ENCODE measurements around the gene ZNF423. TPM values are rescaled to one million over a fixed set of nuclear protein-coding genes. Genes with fewer than 3 reads are reported as not detected.

Gene ZNF423
- total and polyA plus RNA-seq, 2 of the 13 experiments (the other 11 are each of a cell fraction or from before 2014, with no cell fraction given), result 0.07 to 0.31 TPM

DNA sequence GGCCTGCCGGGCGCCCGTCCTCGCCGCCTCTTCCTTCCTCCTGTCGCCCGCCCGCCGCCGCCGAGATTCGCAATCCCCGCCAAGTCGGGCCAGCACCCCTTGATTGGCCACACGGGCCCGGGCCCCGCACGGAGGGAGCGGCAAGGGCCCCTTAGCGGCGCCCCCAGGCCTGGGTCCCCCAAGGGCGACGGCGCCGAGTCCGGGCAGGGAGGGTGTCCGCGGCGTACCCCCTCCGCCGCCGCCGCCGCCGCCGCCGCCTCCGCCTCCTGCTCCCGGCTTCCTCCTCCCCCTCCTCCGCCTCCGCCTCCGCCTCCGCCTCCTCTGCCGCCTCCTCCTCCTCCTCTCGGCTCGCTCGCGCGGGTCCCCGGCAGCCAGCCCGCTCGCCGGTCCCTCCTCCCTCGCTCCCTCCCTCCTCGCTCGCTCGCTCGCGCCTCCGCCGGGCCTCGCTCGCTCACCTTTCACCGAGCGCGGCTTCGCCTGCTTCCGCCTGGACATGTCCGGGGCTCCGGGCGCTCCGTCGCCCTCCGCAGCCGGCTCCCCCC, 561 bp downstream of the ZNF423 start (continued):
- no peak for TF ChIP-seq ZNF564 (CRISPR knock-in tag; IDR thresholded peaks at IDR 0.05)
- TF ChIP-seq MXD4 (CRISPR knock-in tag; IDR thresholded peaks at IDR 0.05), result no peak
- no peak for TF ChIP-seq ZNF768 (CRISPR knock-in tag; IDR thresholded peaks at IDR 0.05)
- TF ChIP-seq, protein P1, sequence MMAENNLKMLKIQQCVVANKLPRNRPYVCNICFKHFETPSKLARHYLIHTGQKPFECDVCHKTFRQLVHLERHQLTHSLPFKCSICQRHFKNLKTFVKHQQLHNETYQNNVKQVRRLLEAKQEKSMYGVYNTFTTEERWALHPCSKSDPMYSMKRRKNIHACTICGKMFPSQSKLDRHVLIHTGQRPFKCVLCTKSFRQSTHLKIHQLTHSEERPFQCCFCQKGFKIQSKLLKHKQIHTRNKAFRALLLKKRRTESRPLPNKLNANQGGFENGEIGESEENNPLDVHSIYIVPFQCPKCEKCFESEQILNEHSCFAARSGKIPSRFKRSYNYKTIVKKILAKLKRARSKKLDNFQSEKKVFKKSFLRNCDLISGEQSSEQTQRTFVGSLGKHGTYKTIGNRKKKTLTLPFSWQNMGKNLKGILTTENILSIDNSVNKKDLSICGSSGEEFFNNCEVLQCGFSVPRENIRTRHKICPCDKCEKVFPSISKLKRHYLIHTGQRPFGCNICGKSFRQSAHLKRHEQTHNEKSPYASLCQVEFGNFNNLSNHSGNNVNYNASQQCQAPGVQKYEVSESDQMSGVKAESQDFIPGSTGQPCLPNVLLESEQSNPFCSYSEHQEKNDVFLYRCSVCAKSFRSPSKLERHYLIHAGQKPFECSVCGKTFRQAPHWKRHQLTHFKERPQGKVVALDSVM (CRISPR knock-in tag; IDR thresholded peaks at IDR 0.05), result peak; percentile 45; the same call in 1 of the 2 replicates
- 0 out of 2 replicates have a peak, but pooled peaks have one; percentile 19 for TF ChIP-seq MYC (CRISPR knock-in tag; IDR thresholded peaks at IDR 0.05; ENCODE audit: borderline replicate concordance)
- TF ChIP-seq HNRNPLL (IDR thresholded peaks at IDR 0.05; ENCODE audit: low read depth, low read length, poor library complexity, severe bottlenecking), result no peak
- no peak for TF ChIP-seq MLLT10 (CRISPR knock-in tag; IDR thresholded peaks at IDR 0.05)
- 0 out of 2 replicates have a peak, but pooled peaks have one; percentile 39 for TF ChIP-seq RNF2 (conservative IDR thresholded peaks at IDR 0.05; ENCODE audit: low read depth)
- TF ChIP-seq FOXC1 (CRISPR knock-in tag; IDR thresholded peaks at IDR 0.05; ENCODE audit: borderline replicate concordance), result 0 out of 2 replicates have a peak, but pooled peaks have one; percentile 72
- no peak for TF ChIP-seq ZNF782 (CRISPR knock-in tag; IDR thresholded peaks at IDR 0.05; ENCODE audit: borderline replicate concordance)
- TF ChIP-seq, protein P2, sequence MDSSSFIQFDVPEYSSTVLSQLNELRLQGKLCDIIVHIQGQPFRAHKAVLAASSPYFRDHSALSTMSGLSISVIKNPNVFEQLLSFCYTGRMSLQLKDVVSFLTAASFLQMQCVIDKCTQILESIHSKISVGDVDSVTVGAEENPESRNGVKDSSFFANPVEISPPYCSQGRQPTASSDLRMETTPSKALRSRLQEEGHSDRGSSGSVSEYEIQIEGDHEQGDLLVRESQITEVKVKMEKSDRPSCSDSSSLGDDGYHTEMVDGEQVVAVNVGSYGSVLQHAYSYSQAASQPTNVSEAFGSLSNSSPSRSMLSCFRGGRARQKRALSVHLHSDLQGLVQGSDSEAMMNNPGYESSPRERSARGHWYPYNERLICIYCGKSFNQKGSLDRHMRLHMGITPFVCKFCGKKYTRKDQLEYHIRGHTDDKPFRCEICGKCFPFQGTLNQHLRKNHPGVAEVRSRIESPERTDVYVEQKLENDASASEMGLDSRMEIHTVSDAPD (CRISPR knock-in tag; IDR thresholded peaks at IDR 0.05), result no peak
- TF ChIP-seq ZNF556 (CRISPR knock-in tag; IDR thresholded peaks at IDR 0.05; ENCODE audit: borderline replicate concordance), result 0 out of 2 replicates have a peak, but pooled peaks have one; percentile 24
- TF ChIP-seq RBM39 (IDR thresholded peaks at IDR 0.05; ENCODE audit: low read depth, low read length, poor library complexity, severe bottlenecking), result no peak
- no peak for TF ChIP-seq TCF12 (IDR thresholded peaks at IDR 0.05)
- no peak for TF ChIP-seq TCF12 (CRISPR knock-in tag; IDR thresholded peaks at IDR 0.05)
- TF ChIP-seq, protein P3, sequence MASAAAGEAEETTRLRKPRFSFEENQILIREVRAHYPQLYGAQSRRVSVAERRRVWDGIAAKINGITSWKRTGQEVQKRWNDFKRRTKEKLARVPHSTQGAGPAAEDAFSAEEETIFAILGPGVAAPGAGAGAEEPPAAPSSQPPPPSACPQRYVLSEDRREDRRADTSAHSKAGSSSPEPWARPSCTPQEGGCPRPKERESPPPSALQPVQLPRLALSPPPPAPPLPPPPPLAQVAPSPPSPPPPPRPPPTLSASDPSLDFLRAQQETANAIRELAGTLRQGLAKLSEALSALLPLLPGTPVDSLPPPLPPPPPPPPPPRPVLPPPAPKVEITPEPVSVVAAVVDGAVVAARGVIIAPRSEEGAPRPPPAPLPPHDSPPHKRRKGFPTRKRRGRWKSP (CRISPR knock-in tag; IDR thresholded peaks at IDR 0.05), result no peak
- TF ChIP-seq SIX1 (CRISPR knock-in tag; IDR thresholded peaks at IDR 0.05; ENCODE audit: borderline replicate concordance), result no peak
- no peak for TF ChIP-seq NCOA2 (CRISPR knock-in tag; IDR thresholded peaks at IDR 0.05)
- TF ChIP-seq ZEB1 (IDR thresholded peaks at IDR 0.05; ENCODE audit: insufficient replicate concordance, low read depth), result no peak
- TF ChIP-seq POLR2G (IDR thresholded peaks at IDR 0.05; ENCODE audit: low read depth, low read length), result no peak
- TF ChIP-seq, protein P4, sequence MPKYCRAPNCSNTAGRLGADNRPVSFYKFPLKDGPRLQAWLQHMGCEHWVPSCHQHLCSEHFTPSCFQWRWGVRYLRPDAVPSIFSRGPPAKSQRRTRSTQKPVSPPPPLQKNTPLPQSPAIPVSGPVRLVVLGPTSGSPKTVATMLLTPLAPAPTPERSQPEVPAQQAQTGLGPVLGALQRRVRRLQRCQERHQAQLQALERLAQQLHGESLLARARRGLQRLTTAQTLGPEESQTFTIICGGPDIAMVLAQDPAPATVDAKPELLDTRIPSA (CRISPR knock-in tag; IDR thresholded peaks at IDR 0.05; ENCODE audit: borderline replicate concordance), result no peak
- no peak for TF ChIP-seq ZNF614 (CRISPR knock-in tag; IDR thresholded peaks at IDR 0.05; ENCODE audit: borderline replicate concordance)
- TF ChIP-seq ZNF660 (CRISPR knock-in tag; IDR thresholded peaks at IDR 0.05; ENCODE audit: borderline replicate concordance, low read depth), result no peak
- no peak for TF ChIP-seq NONO (IDR thresholded peaks at IDR 0.05)
- TF ChIP-seq NONO (CRISPR knock-in tag; conservative IDR thresholded peaks at IDR 0.05), result no peak

All from HepG2 (cell line).